GM12874 (cell line): ENCODE measurements around the gene RACGAP1.

Experiments used
- TF ChIP-seq, protein P1 (sequence below): IDR thresholded peaks from 2 replicates; pipeline ENCODE4 v1.5.1; 2011; ENCODE audit warnings: low read depth, mild to moderate bottlenecking, control low read depth, low read length, moderate library complexity; ENCODE audit not compliant: insufficient read depth

RACGAP1 gene

GRCh38 chr12:50053583-50053982 is 28.3 kb upstream of the RACGAP1 start:
- TF ChIP-seq, protein P1, sequence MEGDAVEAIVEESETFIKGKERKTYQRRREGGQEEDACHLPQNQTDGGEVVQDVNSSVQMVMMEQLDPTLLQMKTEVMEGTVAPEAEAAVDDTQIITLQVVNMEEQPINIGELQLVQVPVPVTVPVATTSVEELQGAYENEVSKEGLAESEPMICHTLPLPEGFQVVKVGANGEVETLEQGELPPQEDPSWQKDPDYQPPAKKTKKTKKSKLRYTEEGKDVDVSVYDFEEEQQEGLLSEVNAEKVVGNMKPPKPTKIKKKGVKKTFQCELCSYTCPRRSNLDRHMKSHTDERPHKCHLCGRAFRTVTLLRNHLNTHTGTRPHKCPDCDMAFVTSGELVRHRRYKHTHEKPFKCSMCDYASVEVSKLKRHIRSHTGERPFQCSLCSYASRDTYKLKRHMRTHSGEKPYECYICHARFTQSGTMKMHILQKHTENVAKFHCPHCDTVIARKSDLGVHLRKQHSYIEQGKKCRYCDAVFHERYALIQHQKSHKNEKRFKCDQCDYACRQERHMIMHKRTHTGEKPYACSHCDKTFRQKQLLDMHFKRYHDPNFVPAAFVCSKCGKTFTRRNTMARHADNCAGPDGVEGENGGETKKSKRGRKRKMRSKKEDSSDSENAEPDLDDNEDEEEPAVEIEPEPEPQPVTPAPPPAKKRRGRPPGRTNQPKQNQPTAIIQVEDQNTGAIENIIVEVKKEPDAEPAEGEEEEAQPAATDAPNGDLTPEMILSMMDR, result no peak

DNA sequence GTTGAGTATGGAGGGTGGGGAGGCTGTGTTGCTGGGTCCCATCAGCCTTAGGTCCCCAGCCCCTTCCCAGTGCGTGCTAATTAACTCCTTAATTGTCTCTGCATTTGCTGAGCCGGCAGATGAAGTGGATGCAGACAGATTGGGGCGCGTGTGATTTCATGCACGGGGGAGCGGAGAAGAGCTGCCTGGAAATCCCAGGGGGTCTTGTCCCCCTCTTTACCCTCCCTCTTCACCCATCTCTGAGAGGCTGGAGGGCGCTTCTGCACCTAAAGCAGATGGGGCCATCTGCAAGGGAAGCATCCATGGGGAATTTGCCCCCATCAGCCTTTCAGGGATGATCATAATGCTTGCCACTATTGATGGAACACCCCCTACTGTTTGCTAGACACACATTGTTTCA is 27.7 kb upstream of the RACGAP1 start:
- TF ChIP-seq, protein P1, result no peak

DNA sequence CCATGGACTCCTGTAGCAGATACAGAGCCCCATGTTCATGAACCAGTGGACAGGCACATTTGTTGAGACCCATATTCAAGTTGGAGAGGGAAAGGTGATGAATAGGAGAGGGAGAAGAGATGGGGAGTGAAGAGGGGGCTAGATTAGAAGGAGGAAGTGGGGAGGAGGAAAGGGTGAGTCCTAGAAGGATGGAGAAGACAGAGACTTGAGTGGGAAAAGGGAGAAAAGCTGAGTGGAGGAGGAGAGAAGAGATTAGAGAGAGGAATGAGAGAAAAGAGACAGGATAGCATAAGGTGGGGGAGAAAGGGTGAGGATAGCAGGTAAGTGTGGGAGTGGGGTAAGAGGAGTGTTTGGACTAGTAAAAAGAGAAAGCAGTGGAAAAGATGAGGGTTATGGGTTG is 27.2 kb upstream of the RACGAP1 start:
- TF ChIP-seq, protein P1, result no peak

DNA sequence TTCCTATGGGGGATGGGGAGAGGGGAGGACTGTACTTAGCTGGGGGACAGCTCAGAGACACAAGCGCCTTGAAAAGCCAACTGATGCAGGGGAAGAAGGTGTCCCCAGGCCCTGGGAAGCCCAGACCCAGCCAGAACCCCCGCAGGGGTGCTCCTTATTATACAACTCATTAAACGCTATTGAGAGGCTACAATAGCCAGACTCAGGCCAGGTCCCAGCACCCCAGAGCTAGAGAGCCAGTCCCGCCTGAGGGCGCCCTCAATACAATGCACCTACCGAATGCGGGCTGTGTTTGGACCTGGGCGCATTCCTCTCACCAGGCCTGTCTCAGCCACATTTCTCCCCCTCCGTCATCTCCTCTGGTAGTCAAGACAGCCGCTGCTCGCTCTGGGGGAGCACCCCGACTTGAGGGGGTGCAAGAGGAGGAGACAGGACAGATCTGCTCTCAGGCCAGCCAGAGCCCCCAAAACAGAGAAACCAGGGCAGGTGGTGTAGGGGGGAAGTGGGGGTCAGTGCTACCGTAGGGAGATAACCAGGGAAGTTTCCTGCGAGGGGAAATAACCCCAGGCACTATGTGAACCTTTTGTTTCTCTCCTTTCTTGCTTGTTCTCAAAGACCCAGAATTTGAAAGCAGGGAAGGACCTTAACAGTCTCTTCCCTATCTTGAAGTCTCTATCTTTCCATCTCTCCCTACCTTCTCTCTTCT is 26.0 kb upstream of the RACGAP1 start:
- TF ChIP-seq, protein P1, result no peak

DNA sequence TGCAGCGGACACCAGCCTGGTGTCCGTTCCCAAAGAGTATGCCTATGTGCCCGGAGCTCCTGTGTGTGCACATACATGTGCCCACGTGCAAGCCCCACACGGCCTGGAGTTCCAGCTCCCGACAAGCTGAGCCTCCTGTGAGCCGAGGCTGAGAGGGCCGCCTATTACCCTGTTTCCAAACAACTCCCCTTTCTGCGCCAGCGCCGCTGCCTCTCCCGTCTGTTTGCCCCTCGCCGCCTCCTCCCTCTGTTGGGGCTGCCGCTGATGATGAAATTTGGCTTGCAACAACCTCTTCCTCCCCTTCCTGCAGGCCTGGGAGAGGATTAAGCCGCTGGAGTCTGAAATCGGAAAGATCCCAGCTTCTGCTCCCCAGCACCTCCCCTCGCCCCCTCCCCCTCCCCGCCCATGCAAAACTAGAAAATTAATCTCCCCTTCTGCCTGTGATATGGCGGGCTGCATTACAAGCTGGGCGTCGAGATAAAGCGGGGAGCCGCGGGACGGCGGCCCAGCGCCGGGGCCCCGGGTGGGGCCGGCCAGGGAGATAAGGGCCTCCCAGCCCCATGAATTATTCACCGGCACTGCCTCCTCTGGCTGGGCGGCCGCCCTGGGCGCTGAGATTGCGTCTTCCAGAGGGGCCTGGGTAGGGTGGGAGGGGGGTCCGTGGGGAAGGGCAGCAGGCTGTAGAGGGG is 25.3 kb upstream of the RACGAP1 start:
- TF ChIP-seq, protein P1, result no peak

- TF ChIP-seq, protein P1, result no peak
These were observed 24.8 kb upstream of the RACGAP1 start for GRCh38 chr12:50050119-50050385.

GRCh38 chr12:50049254-50050118 is 24.2 kb upstream of the RACGAP1 start:
- TF ChIP-seq, protein P1, result no peak
